Glomerular visceral epithelial cell (primary cell): Measurements from ENCODE around the gene CCDC158.
"Not testable (repeated sequence)": the region's sequence is repeated elsewhere in the genome, so short reads cannot be mapped to it uniquely, and the experiment has no call there.

ENCODE experiments used
- DNase-seq: peaks from one replicate; pipeline ENCODE4 v3.0.0-alpha.2; 2016; ENCODE audit errors: extremely low spot score

Gene CCDC158

GRCh38 chr4:76311896-76312331 is 109.0 kb downstream of the CCDC158 start:
- DNase-seq = no peak

GRCh38 chr4:76310683-76311082 is 110.3 kb downstream of the CCDC158 start:
- no peak for DNase-seq

GRCh38 chr4:76309939-76310550 is 110.9 kb downstream of the CCDC158 start:
- no peak for DNase-seq

GRCh38 chr4:76308548-76308947 is 112.4 kb downstream of the CCDC158 start:
- no peak for DNase-seq

GRCh38 chr4:76307660-76308014 is 113.3 kb downstream of the CCDC158 start:
- peak; percentile 48 for DNase-seq

GRCh38 chr4:76306882-76307659 is 113.9 kb downstream of the CCDC158 start:
- DNase-seq = peak; percentile 66

GRCh38 chr4:76305971-76306881 is 114.7 kb downstream of the CCDC158 start, which contains the start of gene STBD1:
Gene STBD1 (plus strand): TSS chr4:76306733. CDS start chr4:76306770, 37 bp downstream.
- DNase-seq = peak; percentile 76

- DNase-seq = no peak
These were observed 115.8 kb downstream of the CCDC158 start for GRCh38 chr4:76305033-76305687.

- no peak for DNase-seq
These were observed 118.0 kb downstream of the CCDC158 start for GRCh38 chr4:76302826-76303438.

- peak; percentile 13 for DNase-seq
These were observed 119.2 kb downstream of the CCDC158 start for GRCh38 chr4:76301775-76302162.

- peak; percentile 82 for DNase-seq
These were observed 119.7 kb downstream of the CCDC158 start for GRCh38 chr4:76301068-76301774.

GRCh38 chr4:76300012-76300411 is 120.9 kb downstream of the CCDC158 start:
- no peak for DNase-seq

- no peak for DNase-seq
These were observed 122.7 kb downstream of the CCDC158 start for GRCh38 chr4:76298227-76298626.

GRCh38 chr4:76296286-76296820 is 124.6 kb downstream of the CCDC158 start:
- no peak for DNase-seq

GRCh38 chr4:76293772-76294171 is 127.2 kb downstream of the CCDC158 start:
- DNase-seq = no peak

- DNase-seq = no peak
These were observed 128.2 kb downstream of the CCDC158 start for GRCh38 chr4:76292730-76293129.

GRCh38 chr4:76287811-76288210 is 133.1 kb downstream of the CCDC158 start:
- not testable (repeated sequence) for DNase-seq

GRCh38 chr4:76283900-76284299 is 137.0 kb downstream of the CCDC158 start:
- no peak for DNase-seq

GRCh38 chr4:76282941-76283689 is 137.8 kb downstream of the CCDC158 start:
- DNase-seq = no peak

- DNase-seq = not testable (repeated sequence)
These were observed 139.3 kb downstream of the CCDC158 start for GRCh38 chr4:76281594-76281993.
